ENCODE measurements around the gene ICAM5. TPM values are rescaled to one million over a fixed set of nuclear protein-coding genes. Genes with fewer than 3 reads are reported as not detected.

The ICAM5 gene
- polyA plus RNA-seq, 1 donor (not counting 4 experiments of a cell fraction or from before 2014, with no cell fraction given): 0.20 TPM

GRCh38 chr19:10268071-10268470, 21.7 kb upstream of the ICAM5 start:
- Histone ChIP-seq H3K27ac (ENCODE audit: control insufficient read depth, insufficient read depth, low read length) (no peak overlapping the region), H3K27me3 (ENCODE audit: control insufficient read depth, extremely low read depth, insufficient read depth, low read length) (peaks cover 23% of the 10 kb centered on the region), H3K9ac (ENCODE audit: control insufficient read depth, extremely low read depth, insufficient read depth, low read length) (no peak overlapping the region), H3K9me3 (ENCODE audit: control insufficient read depth, low read depth, low read length) (no peaks in the 10 kb centered on the region), H2AFZ (ENCODE audit: control insufficient read depth, low read length) (no peak overlapping the region), H3K4me1 (ENCODE audit: control insufficient read depth, extremely low read depth, insufficient read depth, low read length) (peaks cover 9% of the 10 kb centered on the region), H3K79me2 (ENCODE audit: control insufficient read depth, insufficient read depth, low read length) (no peaks in the 10 kb centered on the region), H3K9me1 (ENCODE audit: control insufficient read depth, extremely low read depth, insufficient read depth, low read length) (no peaks in the 10 kb centered on the region), H3K4me3 (ENCODE audit: control insufficient read depth in 2 of 3, extremely low read depth in 1 of 3, insufficient read depth in 2 of 3, low read depth in 1 of 3, low read length in 3 of 3) (no peak overlapping the region), H4K20me1 (ENCODE audit: control insufficient read depth, extremely low read depth, insufficient read depth, low read length) (no peaks in the 10 kb centered on the region), H3K4me2 (ENCODE audit: control insufficient read depth, extremely low read depth, insufficient read depth, low read depth, low read length) (no peak overlapping the region), H3K36me3 (ENCODE audit: control insufficient read depth in 2 of 2, extremely low read depth in 1 of 2, insufficient read depth in 2 of 2, low read length in 2 of 2) (no peaks in the 10 kb centered on the region)
- FAIRE-seq: no peak
- no peak for DNase-seq (ENCODE audit: low read depth, low spot score)
- no peak for TF ChIP-seq CTCF (optimal IDR thresholded peaks at IDR 0.05 in 1 of 3, IDR thresholded peaks at IDR 0.05 in 1 of 3, conservative IDR thresholded peaks at IDR 0.05 in 1 of 3; ENCODE audit: extremely low read depth in 1 of 3, insufficient read depth in 2 of 3, low read length in 3 of 3)
- TF ChIP-seq EZH2 (IDR thresholded peaks at IDR 0.05; ENCODE audit: low read length): no peak
- dilution Hi-C loops (cut with MboI; ENCODE audit: extremely low pct_ligation_motif_present, low sequenced_read_pairs): no loop called here

GRCh38 chr19:10269333-10270179, 20.2 kb upstream of the ICAM5 start:
- no peak for DNase-seq (ENCODE audit: low read depth, low spot score)
- no peaks in the 10 kb centered on the region for H3K9me3 ChIP-seq (ENCODE audit: control insufficient read depth, low read depth, low read length)
- peaks cover 9% of the 10 kb centered on the region for H3K4me1 ChIP-seq (ENCODE audit: control insufficient read depth, extremely low read depth, insufficient read depth, low read length)
- H3K4me3 ChIP-seq (ENCODE audit: control insufficient read depth in 2 of 3, extremely low read depth in 1 of 3, insufficient read depth in 2 of 3, low read depth in 1 of 3, low read length in 3 of 3): peak overlapping the region in 2 of 3 experiments; percentile 1 to 9
- no peaks in the 10 kb centered on the region for H3K36me3 ChIP-seq (ENCODE audit: control insufficient read depth in 2 of 2, extremely low read depth in 1 of 2, insufficient read depth in 2 of 2, low read length in 2 of 2)
- H2AFZ ChIP-seq (ENCODE audit: control insufficient read depth, low read length): peak overlapping the region; percentile 15
- no peak for FAIRE-seq
- H3K27ac ChIP-seq (ENCODE audit: control insufficient read depth, insufficient read depth, low read length): no peak overlapping the region
- H3K9ac ChIP-seq (ENCODE audit: control insufficient read depth, extremely low read depth, insufficient read depth, low read length): peak overlapping the region; percentile 15
- H3K9me1 ChIP-seq (ENCODE audit: control insufficient read depth, extremely low read depth, insufficient read depth, low read length): no peaks in the 10 kb centered on the region
- H3K27me3 ChIP-seq (ENCODE audit: control insufficient read depth, extremely low read depth, insufficient read depth, low read length): peaks cover 23% of the 10 kb centered on the region
- dilution Hi-C loops (cut with MboI; ENCODE audit: extremely low pct_ligation_motif_present, low sequenced_read_pairs): no loop called here
- peak overlapping the region; percentile 78 for H3K4me2 ChIP-seq (ENCODE audit: control insufficient read depth, extremely low read depth, insufficient read depth, low read depth, low read length)
- H3K79me2 ChIP-seq (ENCODE audit: control insufficient read depth, insufficient read depth, low read length): no peaks in the 10 kb centered on the region
- TF ChIP-seq EZH2 (IDR thresholded peaks at IDR 0.05; ENCODE audit: low read length) (no peak), CTCF (optimal IDR thresholded peaks at IDR 0.05 in 1 of 3, IDR thresholded peaks at IDR 0.05 in 1 of 3, conservative IDR thresholded peaks at IDR 0.05 in 1 of 3; ENCODE audit: extremely low read depth in 1 of 3, insufficient read depth in 2 of 3, low read length in 3 of 3) (peak; percentile 79 to 98 (median 93))
- no peaks in the 10 kb centered on the region for H4K20me1 ChIP-seq (ENCODE audit: control insufficient read depth, extremely low read depth, insufficient read depth, low read length)

Measured in keratinocyte (primary cell).